Right atrium auricular region (tissue), 2 donors: Measurements from ENCODE around the gene TSEN15. TPM values are rescaled to one million over a fixed set of nuclear protein-coding genes. Genes with fewer than 3 reads are reported as not detected.

Experiments
- DNase-seq: peaks from one replicate; pipeline ENCODE4 v3.0.0-alpha.2; 2019; ENCODE audit warnings: low spot score
- H3K27ac ChIP-seq, 2 donors: fragments of 200-600 bp; sonication (generic); 1 replicate in 1 of 2; 2 replicates in 1 of 2; pipeline ENCODE4 v1.5.1; 2016 to 2019
- H3K27me3 ChIP-seq, 2 donors: fragments of 200-600 bp; sonication (generic); one replicate each; pipeline versions ENCODE4 v1.5.1 to v1.6.0; 2017 to 2019
- H3K36me3 ChIP-seq: fragments of 200-600 bp; sonication (generic); one replicate; pipeline ENCODE4 v1.5.1; 2016
- H3K4me1 ChIP-seq, 2 donors: fragments of 200-600 bp; sonication (generic); one replicate each; pipeline versions ENCODE4 v1.5.1 to v1.6.0; 2017 to 2019
- H3K4me3 ChIP-seq, 2 donors: fragments of 200-600 bp; sonication (generic); 1 replicate in 1 of 2; 2 replicates in 1 of 2; pipeline ENCODE4 v1.5.1; 2017 to 2019; ENCODE audit warnings: mild to moderate bottlenecking in 1 of 2, moderate library complexity in 1 of 2
- H3K9me3 ChIP-seq, 2 donors: fragments of 200-600 bp; sonication (generic); one replicate each; pipeline ENCODE4 v1.5.1; 2019
- total RNA-seq, 2 donors: library from RNA; depleted of rRNA; stranded (reverse); fragments of >200 nt; gene quantifications; one replicate each; pipeline ENCODE4 v1.1.0, GENCODE V29; 2016
- TF ChIP-seq, protein P1 (sequence below), 2 donors: fragments of 200-600 bp; sonication (generic); IDR thresholded peaks; one replicate each; pipeline ENCODE4 v1.5.1; 2019; ENCODE audit warnings: antibody characterized with exemption in 2 of 2

TSEN15 gene
- total RNA-seq, 2 donors from 2014 or later = 18.2 to 42.8 TPM

DNA sequence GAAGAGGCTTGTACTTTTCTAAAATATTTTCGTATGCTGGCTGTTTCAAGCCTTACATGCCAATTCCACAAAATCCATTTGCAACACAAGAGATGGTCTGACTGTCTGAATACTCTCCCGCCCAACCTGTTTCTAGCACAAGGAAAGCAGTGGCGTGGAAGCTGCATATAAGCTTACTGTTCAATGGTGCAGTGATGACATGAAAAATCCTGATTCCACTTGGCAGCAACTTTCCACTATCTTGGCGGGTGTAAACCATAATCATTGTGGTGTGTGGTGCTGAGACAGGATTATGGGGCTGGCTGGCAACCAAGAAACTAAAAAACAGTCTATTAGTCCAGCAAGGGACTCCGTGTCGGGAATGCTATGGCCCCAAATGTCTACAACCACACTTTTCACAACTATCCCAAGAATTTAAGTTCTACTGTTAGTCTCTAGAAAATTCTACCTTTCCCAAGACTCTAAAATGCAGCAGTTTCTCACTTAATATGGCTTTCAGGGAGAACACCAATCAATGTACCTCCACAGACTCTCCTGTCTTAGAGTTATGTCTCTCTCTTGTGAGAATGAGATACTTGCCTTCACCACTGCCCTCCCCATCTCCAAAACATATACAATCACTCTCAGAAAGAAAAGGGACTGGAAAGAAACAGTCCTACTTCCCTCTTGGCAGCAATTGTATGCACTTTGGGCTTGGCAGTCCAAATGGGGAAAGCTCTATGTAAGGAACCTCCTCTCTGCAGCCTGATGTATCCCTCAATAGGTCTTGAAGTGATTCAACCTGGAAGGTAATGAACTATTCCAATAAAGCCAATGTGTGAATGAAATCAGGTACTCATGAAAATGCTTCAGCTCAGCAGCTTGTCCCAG lies 23.5 kb upstream of the TSEN15 start:
- no peaks in the 10 kb centered on the region for H3K27me3 ChIP-seq
- no peaks in the 10 kb centered on the region for H3K36me3 ChIP-seq
- H3K4me3 ChIP-seq = no peak overlapping the region
- no peaks in the 10 kb centered on the region for H3K9me3 ChIP-seq
- no peak for DNase-seq
- peaks cover 0 to 23% of the 10 kb centered on the region in 2 donors for H3K4me1 ChIP-seq
- H3K27ac ChIP-seq = peak overlapping the region in 1 of 2 donors; percentile 42
- TF ChIP-seq, protein P1, sequence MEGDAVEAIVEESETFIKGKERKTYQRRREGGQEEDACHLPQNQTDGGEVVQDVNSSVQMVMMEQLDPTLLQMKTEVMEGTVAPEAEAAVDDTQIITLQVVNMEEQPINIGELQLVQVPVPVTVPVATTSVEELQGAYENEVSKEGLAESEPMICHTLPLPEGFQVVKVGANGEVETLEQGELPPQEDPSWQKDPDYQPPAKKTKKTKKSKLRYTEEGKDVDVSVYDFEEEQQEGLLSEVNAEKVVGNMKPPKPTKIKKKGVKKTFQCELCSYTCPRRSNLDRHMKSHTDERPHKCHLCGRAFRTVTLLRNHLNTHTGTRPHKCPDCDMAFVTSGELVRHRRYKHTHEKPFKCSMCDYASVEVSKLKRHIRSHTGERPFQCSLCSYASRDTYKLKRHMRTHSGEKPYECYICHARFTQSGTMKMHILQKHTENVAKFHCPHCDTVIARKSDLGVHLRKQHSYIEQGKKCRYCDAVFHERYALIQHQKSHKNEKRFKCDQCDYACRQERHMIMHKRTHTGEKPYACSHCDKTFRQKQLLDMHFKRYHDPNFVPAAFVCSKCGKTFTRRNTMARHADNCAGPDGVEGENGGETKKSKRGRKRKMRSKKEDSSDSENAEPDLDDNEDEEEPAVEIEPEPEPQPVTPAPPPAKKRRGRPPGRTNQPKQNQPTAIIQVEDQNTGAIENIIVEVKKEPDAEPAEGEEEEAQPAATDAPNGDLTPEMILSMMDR (IDR thresholded peaks at IDR 0.05) = no peak

- H3K4me1 ChIP-seq = peaks cover 0 to 18% of the 10 kb centered on the region in 2 donors
- no peaks in the 10 kb centered on the region for H3K36me3 ChIP-seq
- H3K27ac ChIP-seq = no peak overlapping the region
- no peak overlapping the region for H3K4me3 ChIP-seq
- H3K27me3 ChIP-seq = no peaks in the 10 kb centered on the region
- H3K9me3 ChIP-seq = no peaks in the 10 kb centered on the region
- DNase-seq = no peak
- TF ChIP-seq, protein P1 (IDR thresholded peaks at IDR 0.05) = no peak
These were observed 22.5 kb upstream of the TSEN15 start for GRCh38 chr1:184028854-184029623.

GRCh38 chr1:184030433-184031091 lies 21.0 kb upstream of the TSEN15 start:
- no peak for DNase-seq
- no peaks in the 10 kb centered on the region for H3K36me3 ChIP-seq
- H3K27ac ChIP-seq = peak overlapping the region in 1 of 2 donors; percentile 22
- H3K27me3 ChIP-seq = no peaks in the 10 kb centered on the region
- peaks cover 0 to 18% of the 10 kb centered on the region in 2 donors for H3K4me1 ChIP-seq
- TF ChIP-seq, protein P1 (IDR thresholded peaks at IDR 0.05) = no peak
- H3K9me3 ChIP-seq = no peaks in the 10 kb centered on the region
- H3K4me3 ChIP-seq = no peak overlapping the region

- Histone ChIP-seq H3K9me3 (no peaks in the 10 kb centered on the region), H3K27ac (peak overlapping the region in 1 of 2 donors; percentile 22), H3K4me3 (no peak overlapping the region), H3K4me1 (peaks cover 0 to 19% of the 10 kb centered on the region in 2 donors), H3K36me3 (no peaks in the 10 kb centered on the region), H3K27me3 (no peaks in the 10 kb centered on the region)
- TF ChIP-seq, protein P1 (IDR thresholded peaks at IDR 0.05) = no peak
- DNase-seq = no peak
These were observed 20.5 kb upstream of the TSEN15 start for GRCh38 chr1:184031092-184031408.

DNA sequence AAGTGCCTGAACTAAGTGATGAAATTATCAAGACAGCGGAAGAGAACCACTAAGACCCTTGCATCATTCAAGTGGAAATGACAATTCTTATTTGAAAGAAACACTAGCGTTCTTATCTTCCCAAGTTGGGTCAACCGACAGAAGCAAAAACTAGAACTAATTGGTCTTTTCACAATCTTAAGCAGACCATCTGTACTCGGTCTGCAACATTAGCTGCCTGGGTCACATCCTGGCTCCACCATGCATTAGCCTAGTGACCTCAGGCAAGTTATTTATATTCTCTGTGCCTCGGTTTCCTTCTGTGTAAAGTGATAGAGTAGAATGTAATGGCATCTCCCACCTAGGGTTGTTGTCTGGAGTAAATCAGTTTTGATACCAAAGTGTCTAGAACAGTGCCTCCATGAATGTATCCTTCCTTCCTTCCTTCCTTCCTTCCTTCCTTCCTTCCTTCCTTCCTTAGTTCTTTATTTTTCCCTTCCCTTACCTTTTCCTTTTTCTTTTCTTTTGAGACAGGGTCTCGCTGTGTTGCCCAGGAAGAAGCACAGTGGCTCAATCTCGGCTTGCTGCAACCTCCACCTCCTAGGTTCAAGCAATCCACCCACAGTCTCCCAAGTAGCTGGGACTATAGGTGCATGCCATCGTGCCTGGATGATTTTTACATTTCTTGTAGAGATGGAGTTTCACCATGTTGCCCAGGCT lies 20.0 kb upstream of the TSEN15 start:
- DNase-seq = no peak
- H3K27me3 ChIP-seq = no peaks in the 10 kb centered on the region
- peak overlapping the region in 1 of 2 donors; percentile 22 for H3K27ac ChIP-seq
- peaks cover 0 to 24% of the 10 kb centered on the region in 2 donors for H3K4me1 ChIP-seq
- TF ChIP-seq, protein P1 (IDR thresholded peaks at IDR 0.05) = no peak
- H3K4me3 ChIP-seq = no peak overlapping the region
- H3K9me3 ChIP-seq = no peaks in the 10 kb centered on the region
- no peaks in the 10 kb centered on the region for H3K36me3 ChIP-seq
